Ramos (cell line): ENCODE measurements around the gene PHACTR3.

Experiments
- in situ Hi-C: fragments of 300-500 bp; cut with MboI; formaldehyde crosslinking; loops from one replicate; pipeline ENCODE4 v1.14.3; 2022; ENCODE audit warnings: low sequenced_read_pairs; ENCODE audit not compliant: unreplicated experiment

The PHACTR3 gene

DNA sequence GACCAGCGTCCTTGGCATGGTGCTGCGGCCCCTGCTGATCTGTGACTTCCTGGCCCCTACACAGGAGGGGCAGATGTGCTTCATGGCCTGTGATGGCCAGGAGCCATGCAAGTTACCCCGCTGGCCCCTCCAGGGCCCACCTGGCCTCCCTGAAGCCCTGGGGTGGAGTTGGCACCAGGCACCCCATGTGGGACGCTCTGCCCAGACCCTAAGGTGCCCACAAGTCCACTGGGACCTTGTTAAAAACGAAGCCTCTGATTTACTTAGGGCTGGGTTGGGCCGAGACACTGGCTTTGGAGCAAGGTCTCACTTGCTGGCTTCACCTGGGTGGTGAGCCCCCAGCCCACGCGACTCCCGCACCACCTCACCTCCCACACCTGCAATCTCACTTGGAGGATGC lies 139.0 kb downstream of the PHACTR3 start:
- in situ Hi-C loops, result no loop called here

DNA sequence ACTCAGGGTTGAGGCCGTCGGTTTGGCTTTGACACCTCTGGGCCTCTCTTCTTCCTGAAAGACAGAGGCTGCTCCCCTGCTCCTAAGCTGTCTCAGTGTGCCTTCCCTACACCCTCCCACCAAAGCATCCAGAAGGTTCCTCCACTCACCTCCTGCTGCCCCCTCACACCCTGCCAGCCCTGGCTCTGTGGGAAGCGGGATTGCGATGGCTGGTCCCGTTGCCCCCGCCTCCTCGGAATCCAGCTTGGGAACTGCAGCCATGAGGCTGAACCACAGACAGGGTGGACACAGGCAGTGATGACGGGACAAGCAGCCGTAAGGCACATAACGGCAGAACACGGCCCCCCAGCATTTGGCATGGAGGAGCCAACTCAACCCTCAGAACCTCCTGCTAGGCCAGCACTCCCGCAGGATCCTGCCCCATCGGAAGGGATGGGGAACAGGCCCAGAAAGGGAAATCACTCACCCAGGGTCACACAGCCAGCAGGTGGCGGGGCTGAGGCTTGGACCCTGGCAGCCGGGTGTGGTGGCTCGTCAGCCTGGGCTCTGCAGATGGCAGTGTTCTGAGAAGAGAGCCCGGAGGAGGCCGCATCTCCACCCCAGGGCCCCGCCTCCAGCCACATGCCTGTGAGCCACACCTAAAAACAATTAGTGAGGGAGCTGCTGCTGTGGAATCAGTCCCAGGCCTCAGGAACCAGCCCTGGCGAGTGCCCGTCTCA lies 139.6 kb downstream of the PHACTR3 start:
- in situ Hi-C loops, result no loop called here

DNA sequence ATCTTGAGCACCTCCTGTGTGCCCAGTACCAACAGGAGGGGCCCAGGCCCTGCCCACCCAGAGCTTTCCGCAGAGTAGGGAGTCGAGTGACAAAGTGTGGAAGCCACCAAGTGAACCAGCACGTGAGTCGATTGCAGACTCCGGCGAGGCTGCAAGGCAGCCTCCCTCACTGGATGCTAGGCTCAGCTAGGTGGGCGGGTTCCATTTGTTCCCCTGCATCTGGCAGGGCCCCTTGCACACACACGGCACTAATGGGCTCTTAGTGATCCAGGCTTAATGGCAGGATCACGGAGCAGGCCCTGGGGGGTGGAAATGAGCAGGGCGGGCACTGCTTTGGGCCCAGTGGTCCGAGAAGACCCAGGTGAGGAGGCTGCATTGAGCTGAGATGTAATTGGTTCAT lies 140.4 kb downstream of the PHACTR3 start:
- in situ Hi-C loops, result no loop called here

DNA sequence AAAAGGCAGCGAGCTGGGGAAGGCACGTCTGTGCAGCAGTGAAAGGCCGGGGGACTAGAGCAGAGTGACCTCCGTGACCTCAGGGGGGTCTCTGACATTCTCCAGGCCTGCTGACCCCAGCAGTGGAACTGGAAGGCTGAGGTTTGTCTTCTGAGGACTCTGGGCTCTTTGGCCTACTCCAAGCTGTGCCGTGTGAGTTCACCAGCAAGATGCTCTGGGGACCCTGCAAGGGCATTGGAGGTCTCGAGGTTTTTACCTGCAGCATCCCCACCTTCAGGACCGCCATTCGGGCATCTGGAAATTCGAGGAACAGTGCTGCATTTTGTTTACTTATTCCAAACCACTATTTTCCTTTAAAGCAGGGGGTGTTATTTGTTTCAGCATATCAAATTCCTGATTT lies 140.9 kb downstream of the PHACTR3 start:
- in situ Hi-C loops, result no loop called here

DNA sequence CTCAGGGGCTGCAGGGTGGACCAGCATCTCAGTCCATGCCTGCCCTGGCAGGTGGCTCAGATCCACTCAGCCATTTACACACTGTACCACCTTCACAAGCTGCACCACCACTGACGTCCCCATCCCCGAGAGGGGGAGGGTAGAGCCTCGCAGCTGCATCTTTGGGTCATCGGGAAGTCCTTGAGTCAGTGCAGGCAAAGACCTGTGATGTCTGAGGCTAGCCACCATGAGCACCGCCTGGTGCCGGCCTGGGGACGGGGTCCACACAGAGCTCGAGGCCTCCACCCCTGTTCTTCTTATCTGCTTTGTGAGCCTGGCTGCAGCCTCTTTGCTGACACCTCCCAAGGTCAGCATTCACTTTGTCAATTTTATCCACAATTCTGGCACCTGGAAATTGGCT lies 141.4 kb downstream of the PHACTR3 start:
- in situ Hi-C loops, result no loop called here

DNA sequence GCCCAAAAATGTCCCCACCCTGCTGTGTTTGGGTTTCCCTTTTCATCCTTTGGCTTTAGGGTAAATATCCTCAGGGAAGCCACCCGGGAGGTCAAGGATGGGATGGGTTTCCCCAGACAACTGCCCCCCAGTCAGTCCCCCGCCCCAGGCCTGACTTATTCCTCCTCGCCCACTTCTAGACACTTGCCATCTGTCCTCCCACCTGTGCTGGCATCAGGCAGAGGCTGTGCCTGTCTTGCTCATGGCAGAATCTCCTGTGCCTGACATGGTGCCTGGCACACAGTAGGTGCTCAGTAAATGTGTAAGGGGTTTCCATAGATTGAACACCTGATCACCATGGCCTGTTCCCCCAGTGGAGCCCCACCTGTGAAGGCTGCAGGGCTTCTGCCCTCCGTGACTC lies 141.8 kb downstream of the PHACTR3 start:
- in situ Hi-C loops, result no loop called here

DNA sequence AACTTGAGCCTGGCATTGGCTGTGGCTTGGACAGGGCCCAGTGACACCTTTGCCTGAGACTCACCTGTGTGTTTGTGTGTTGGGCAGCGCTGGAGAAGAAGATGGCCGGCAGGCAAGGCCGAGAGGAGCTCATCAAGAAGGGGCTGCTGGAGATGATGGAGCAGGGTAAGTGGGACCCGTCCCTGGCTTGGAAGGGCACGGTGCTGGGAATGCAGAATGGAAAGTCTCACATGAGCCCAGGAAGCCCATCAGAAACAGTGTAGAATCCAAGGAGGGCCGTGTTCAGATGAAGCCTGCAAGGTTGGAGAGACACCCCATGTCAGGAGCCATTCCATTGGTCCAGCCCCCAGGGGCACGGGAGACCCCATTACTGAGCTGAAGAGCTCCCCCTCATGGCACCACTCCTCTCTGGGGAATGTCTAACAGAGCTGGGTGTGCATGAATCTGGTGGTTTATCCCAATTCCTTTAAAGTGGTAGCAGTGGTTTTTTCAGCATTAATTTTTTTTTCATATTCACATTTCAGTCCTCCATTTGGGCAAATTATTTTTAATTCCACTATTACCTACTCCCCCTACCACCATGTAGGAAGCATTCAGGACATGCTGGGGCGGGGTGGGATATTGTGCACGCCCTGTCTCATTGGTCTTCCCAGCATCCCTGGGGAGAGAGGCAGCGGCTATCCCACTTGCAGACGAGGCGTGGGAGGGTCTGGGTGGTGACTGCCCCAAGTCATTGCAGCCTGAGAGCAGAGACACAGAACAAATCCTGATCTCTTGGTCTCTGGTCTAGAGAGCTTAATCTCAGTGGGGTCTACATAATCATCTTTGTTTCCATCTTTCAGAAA lies 143.6 kb downstream of the PHACTR3 start:
- in situ Hi-C loops, result no loop called here

DNA sequence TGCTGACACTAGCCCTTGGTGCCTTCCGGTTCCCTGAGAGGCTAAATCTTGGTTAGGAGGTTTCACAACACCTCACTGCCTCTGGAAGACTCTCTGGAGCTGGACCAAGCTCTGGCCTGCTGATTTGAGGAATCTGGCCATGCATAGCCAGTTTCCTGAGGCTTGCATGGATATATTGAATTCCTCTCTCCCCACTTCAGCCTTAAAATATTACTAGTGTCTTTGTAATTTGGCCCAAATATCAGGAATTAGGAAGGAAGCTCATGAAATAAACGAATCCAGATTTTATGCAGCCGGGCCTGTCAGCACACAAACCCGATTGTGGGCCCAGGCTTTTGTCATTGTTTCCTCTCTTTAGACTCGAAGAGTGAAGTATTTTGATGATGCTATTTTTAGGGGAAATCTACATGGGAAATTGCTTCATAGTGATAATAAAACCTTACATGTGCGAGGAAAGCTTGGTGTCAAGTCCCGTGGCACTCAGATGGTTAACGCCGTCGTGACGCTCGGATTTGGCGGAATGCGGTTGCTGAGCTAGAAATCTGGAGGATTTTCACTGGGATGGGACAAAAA lies 144.4 kb downstream of the PHACTR3 start:
- in situ Hi-C loops, result no loop called here

DNA sequence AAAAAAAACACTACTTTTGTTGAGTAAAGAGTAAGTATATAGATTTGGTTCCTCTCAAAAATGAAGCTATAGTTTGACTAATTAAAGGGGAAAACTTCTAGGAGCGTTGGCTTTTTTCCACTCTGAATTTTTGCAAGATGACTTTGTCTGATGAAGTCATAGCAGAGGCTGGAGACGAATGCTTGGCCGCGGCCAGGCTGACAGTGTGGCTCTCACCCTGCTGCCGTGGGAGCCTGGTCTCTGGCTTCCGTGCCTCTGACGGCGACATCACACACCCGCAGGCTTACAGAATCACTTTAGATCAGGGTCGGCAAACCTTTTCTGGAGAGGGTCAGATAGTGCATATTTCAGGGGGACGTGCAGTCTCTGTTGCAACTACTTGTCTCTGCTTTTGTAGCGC lies 145.0 kb downstream of the PHACTR3 start:
- in situ Hi-C loops, result no loop called here

DNA sequence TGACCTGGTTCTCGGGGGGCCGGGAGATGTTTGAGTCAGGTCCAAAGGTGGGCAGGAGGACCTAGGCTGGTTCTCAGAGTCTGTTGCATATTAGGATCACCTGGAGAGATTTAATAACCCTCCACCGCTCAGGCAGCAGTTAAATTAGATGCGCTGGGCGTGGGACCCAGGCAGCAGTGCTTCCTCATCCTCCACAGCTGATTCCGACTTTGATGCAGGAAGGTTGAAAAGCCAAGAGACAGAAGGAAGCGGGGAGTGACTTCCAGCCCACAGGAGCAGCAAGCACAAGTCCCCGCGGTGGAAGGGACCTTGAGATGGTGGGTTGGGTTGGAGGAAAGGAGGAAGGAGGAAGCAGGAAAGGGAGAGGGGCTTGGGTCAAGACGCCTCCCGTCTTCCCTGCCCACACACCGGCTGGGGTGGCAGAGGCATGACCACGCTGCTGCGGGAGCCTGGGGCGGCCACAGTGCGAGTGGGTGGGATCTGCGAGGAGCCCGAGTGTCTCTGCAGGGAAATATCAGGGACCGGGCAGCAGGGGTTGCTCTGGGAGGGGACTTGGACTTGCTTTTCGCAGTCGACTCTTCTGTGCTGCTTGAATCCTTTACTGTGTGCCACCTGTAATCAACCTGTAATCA lies 146.0 kb downstream of the PHACTR3 start:
- in situ Hi-C loops, result loop anchor here (10.0 kb wide), 1 partner anchor 156 kb away; no protein-coding TSS in a partner anchor

DNA sequence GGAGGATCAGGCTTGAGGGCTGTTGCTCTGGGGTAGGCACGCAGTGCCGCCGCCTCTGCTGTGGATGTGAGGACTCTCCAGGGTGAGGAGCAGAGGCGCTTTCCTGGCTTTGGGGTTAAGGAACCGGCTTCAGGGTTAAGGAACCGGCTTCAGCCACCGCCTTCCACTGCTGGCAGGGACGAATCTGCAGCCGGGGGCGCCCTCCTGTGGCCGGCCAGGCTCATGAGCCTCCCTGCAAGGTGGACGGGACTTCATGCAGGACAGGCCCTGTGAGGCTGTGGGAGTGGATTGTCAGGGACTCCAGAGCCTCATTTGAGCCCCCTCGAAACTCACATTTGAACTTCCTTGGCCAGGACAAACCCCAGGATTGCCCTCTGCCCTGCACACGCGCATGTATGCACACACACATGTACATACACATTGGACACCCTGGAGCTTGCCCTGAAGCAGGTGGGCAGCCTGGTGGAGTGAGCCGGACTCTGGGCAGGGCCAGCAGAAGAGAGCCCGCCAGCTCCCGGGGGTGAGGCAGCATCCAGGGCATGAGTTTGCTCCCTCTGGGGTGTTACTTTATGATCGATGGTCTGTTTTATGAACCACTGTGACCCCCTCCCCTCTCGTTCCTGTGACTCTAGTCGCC lies 146.9 kb downstream of the PHACTR3 start:
- in situ Hi-C loops, result loop anchor here (10.0 kb wide), 1 partner anchor 156 kb away; no protein-coding TSS in a partner anchor

DNA sequence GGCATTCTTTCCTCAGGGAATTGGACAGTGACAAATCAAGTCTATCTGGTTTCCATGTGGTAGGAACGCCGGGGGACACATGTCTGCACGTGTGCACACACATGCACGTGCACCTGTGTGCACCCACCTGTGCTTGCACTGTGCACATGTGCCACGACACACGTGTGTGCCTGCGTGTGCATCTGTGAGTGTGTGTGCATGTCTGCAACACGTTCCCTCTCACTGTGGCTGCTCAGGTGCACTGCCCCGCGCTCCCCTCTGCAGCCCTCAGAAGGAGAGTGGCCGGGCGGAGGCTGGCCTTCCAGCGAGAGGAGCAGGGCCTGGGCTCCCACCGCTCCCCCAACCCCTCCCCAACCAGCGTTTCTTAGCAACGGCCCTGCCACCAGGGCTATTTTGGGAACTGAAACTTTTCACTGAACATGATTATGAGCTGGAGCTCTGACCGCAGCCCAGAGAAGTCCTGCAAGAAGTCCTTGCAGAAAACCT lies 147.8 kb downstream of the PHACTR3 start:
- in situ Hi-C loops, result loop anchor here (10.0 kb wide), 1 partner anchor 157 kb away; no protein-coding TSS in a partner anchor

DNA sequence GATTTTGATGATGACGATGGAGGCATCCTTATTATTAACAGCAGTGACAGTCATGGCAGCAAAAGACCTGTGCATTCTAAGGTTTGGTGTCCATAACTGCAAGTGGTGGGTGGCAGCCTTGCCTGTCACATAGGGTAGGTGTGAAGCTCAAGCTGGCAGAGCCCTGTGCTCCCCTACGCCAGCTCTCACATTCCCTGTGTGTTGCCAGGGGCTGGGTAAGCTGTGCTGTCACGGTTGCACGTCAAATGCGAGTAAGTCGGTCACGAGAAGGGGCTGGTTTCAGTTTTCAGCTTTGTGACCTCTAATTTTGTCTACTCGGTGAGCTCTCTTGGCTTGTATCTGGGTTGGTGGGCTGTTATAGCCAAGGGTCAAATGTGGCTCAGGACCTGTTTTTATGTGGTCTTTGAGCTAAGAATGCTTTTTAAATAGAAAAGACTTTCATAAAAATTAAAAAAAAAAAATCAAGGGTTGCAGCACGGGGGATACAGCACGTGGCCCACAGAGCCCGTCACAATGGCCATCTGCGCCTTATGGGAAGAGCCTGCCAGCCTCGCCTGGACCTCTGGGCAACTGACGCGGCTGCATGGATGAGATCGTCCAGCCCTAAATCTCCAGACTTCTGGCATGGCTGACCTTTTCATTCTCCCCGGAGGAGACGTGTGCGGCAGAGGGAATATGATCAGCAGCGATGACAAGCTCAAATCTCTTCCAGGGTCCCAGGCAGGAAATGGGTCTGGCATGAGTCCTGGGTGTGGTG lies 148.5 kb downstream of the PHACTR3 start:
- in situ Hi-C loops, result loop anchor here (10.0 kb wide), 1 partner anchor 158 kb away; no protein-coding TSS in a partner anchor

DNA sequence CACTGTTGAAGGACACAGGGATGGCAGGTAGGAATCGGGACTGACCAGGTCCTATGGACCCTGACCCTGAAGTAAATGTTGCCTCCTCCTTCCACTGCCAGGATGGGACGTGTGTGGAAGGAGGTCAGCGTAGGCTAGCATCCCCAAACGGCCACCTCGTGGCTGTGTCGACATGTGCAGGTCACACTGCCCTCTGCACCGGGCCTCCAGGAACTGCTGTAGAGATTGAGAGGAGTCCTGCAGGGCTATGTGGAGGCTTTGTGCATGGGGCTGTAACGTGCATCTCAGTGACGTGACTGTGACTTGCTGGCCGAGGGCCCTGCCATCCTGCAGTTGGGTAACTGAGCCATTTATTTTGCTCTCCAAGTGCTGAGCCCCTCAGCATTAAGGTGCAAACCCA lies 149.5 kb downstream of the PHACTR3 start:
- in situ Hi-C loops, result loop anchor here (10.0 kb wide), 1 partner anchor 159 kb away; no protein-coding TSS in a partner anchor

DNA sequence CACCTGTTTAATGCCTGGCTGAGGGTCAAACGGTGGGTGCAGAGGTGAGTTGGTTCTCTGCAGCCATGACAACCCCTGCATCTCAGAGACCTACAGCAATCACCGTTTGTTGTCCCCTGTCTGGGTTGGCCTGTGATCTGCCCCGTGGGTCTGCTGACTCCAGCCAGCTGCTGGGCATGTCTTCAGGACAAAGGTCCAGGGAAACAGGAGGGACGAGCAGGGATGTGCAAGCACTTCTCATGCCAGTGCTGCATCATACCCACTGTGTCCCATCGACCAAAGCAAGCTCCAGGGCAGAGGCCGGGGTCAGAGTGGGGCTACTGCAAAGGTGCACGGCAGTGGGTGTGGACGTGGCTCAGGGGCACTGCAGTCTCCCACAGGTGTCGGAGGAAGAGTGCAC lies 150.2 kb downstream of the PHACTR3 start:
- in situ Hi-C loops, result loop anchor here (10.0 kb wide), 1 partner anchor 160 kb away; no protein-coding TSS in a partner anchor

DNA sequence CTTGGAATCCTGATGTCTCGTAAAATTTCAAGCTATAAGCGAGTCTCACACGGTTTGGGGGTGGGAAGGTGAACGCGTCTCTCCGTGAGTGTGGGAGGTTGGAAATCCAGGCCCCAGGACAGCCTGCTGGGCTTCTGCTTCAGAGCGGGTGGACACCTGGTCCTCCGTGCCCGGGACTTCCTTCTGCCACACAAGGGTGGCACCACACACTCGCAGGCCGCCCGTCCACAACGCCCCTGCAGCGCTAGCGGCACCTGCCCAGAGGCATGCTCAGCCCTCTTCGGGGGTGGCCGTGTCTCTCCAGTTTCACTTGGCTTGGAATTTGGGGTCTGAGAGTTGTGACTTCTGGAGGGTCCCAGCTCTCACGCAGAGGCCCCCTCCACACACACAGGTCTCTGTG lies 151.9 kb downstream of the PHACTR3 start:
- in situ Hi-C loops, result loop anchor here (10.0 kb wide), 1 partner anchor 161 kb away; no protein-coding TSS in a partner anchor

DNA sequence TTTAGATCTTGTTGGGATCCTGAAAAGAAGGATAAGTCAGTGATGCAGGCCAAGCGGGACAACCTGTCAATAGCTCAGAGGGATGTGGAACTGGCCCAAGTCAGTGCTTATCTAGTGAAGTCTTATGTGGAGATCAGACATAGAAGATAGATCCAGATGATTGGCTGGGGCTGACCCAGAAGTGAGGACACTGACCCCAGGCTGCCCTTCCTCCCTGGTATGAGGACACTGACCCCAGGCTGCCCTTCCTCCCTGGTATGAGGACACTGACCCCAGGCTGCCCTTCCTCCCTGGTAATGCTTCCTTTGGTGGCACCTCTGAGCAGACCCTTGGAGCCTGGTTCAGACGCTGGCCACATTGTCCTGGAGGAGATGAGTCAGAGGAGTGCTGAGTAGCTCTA lies 159.7 kb downstream of the PHACTR3 start:
- in situ Hi-C loops, result no loop called here

DNA sequence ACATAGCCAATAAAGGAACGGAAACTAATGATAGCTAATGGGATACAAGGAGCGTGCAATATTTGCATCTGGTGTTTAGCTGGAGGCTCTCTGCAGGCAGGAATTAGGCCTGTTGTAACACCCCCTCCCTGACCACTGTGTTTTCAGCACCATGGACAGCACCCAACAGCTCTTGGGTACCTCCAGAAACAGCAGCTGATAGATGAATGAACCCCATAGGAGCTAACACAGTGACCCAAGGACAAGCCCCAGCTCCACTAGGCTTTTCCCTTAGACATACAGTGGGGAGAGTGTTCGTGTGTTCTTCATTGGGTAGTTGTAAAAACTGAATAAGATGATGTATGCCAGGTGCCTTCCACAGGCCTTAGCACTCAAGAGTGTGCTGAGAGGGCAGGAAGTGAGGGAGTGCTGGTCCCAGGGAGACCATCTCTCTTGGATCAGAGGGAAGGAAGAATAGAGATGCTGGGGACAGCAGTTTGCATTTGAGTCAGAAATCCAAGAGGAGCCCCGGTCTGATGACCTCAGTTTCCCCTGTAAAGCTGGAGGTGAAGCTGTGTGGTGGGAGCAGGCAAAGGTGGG lies 161.3 kb downstream of the PHACTR3 start:
- in situ Hi-C loops, result no loop called here

DNA sequence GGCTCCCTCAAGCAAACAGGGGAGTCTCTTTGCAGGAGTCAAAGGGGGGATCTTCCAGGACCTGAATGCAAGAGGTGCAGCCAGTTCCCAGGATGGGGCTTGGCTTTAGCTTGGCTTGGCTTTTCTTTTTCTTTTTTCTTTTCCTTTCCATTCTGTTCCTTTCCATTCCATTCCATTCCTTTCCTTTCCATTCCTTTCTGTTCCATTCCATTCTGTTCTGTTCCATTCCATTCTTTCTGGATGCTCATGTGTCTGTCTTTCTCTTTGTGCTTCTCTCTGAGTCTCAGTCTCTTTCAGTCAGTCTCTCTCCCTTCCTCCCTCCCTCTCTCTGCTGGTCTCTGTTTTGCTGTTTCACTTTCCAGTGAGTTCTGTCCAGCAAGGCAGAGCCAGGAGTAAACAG lies 163.3 kb downstream of the PHACTR3 start:
- in situ Hi-C loops, result no loop called here
